A549 treated with RU486 at 1 μM for 4 hours (cell line): ENCODE results near the gene SULF2. TPM values are rescaled to one million over a fixed set of nuclear protein-coding genes. Genes with fewer than 3 reads are reported as not detected.

Experiments used
- total RNA-seq: library from RNA; stranded (reverse); fragments of 200-300 nt; extraction: Qiagen RNA extraction; gene quantifications from 5 replicates; pipeline ENCODE4 v1.2.3, GENCODE V29; 2022; ENCODE audit warnings: low read depth

SULF2 gene
- total RNA-seq: 20.7 to 25.8 TPM (median 21.3 TPM) in 5 replicates

DNA sequence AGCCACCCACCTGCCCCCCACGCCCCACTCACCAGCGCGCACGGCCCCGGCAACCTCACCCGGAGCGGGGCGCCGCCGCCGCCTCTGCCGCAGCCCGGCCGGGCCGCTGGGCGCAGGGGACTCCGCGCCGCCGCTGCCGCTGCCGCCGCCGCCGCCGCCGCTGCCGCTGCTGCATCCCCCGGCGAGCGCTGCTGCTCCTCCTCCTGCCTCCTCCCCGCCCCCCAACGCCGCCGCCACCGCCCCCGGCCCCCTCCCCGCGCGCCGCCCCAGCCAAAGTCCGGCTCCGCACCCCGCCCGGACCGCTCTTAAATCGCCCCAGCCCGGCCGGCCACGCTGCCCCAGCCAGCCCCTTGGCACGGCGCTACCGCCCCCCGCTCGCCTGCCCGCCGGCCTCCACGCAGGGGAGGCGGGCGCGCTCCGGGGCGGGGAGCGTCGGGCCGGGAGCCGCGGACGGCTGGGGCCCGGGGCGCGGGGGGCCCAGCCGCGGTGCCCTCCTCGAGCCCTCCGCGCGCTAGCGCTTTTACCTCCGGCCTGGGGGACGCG is at the start of gene SULF2:
Gene SULF2, minus strand, starts transcription at position 171 of the 543 bp plus-strand sequence. CDS start 28,118 bp downstream, outside the sequence.

